ENCODE data around the gene GPC5.
"Not testable (repeated sequence)": the region's sequence is repeated elsewhere in the genome, so short reads cannot be mapped to it uniquely, and the experiment has no call there.

The GPC5 gene

GRCh38 chr13:91398413-91399188 lies at the start of gene GPC5:
TSS of gene GPC5 (plus strand) at chr13:91398621.
- Mint-ChIP-seq H3K27me3 (peaks cover 79% of the 10 kb centered on the region), H3K27ac (no peak within 1 kb of the TSS), H3K36me3 (ENCODE audit: low read depth) (no peaks in the 10 kb centered on the region), H3K9me3 (no peaks in the 10 kb centered on the region), H3K4me1 (ENCODE audit: low read depth) (peaks cover 16% of the 10 kb centered on the region), H3K4me3 (peak within 1 kb of the TSS; percentile 77)

DNA sequence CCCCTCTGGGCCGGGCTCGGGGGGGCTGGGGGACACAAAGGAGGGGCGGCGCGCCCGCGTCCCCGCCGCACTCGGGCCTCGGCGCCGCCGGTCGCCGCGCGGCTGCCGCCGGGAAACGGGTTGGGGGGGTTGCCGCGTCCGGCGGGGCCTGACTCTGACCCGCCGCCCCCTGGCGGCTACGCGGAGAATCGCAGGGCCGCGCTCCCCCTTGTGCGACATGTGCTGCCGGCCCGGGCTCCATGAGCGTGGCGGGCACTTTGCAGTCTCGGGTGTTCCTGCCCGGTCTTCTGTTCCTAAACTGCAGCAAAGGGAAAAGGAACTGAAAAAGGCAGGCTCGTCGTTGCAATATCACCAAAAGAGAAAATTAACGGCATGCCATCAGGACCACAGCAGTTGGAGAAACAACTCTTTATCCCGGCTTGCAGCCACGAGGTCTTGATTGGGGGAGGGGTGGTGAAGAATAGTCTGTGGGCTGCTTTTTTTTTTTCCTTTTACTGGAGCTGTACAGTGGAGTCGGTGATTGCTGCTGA lies 49.5 kb upstream of the GPC5 start:
- no peaks in the 10 kb centered on the region for H3K9me3 Mint-ChIP-seq
- H3K36me3 Mint-ChIP-seq (ENCODE audit: low read depth) = peaks cover 51% of the 10 kb centered on the region
- peaks cover 70% of the 10 kb centered on the region for H3K4me1 Mint-ChIP-seq (ENCODE audit: low read depth)

GRCh38 chr13:91349992-91350911 lies 48.2 kb upstream of the GPC5 start:
- peaks cover 71% of the 10 kb centered on the region for H3K4me1 Mint-ChIP-seq (ENCODE audit: low read depth)
- peak overlapping the region; percentile 99 for H3K4me3 Mint-ChIP-seq
- H3K9me3 Mint-ChIP-seq = no peaks in the 10 kb centered on the region
- peaks cover 64% of the 10 kb centered on the region for H3K36me3 Mint-ChIP-seq (ENCODE audit: low read depth)
- peak overlapping the region; percentile 99 for H3K27ac Mint-ChIP-seq
- H3K27me3 Mint-ChIP-seq = no peaks in the 10 kb centered on the region

More for the DNA sequence above, 49.5 kb upstream of the GPC5 start:
- Mint-ChIP-seq H3K4me3 (peak overlapping the region; percentile 99), H3K27ac (peak overlapping the region; percentile 99), H3K27me3 (no peaks in the 10 kb centered on the region)

- H3K27me3 Mint-ChIP-seq = no peaks in the 10 kb centered on the region
- H3K4me1 Mint-ChIP-seq (ENCODE audit: low read depth) = peaks cover 69% of the 10 kb centered on the region
- no peaks in the 10 kb centered on the region for H3K9me3 Mint-ChIP-seq
- peak overlapping the region; percentile 99 for H3K27ac Mint-ChIP-seq
- peak overlapping the region; percentile 99 for H3K4me3 Mint-ChIP-seq
- H3K36me3 Mint-ChIP-seq (ENCODE audit: low read depth) = peaks cover 73% of the 10 kb centered on the region
Measured at GRCh38 chr13:91351123-91351522, 47.3 kb upstream of the GPC5 start.

- Mint-ChIP-seq H3K27ac (peak overlapping the region; percentile 99), H3K9me3 (no peaks in the 10 kb centered on the region), H3K4me1 (ENCODE audit: low read depth) (peaks cover 71% of the 10 kb centered on the region), H3K27me3 (no peaks in the 10 kb centered on the region), H3K4me3 (peak overlapping the region; percentile 99), H3K36me3 (ENCODE audit: low read depth) (peaks cover 81% of the 10 kb centered on the region)
Measured at GRCh38 chr13:91351980-91352379, 46.4 kb upstream of the GPC5 start.

- peak overlapping the region; percentile 65 for H3K27ac Mint-ChIP-seq
- peak overlapping the region; percentile 99 for H3K4me3 Mint-ChIP-seq
- H3K27me3 Mint-ChIP-seq, H3K9me3 Mint-ChIP-seq: not testable (repeated sequence)
- H3K36me3 Mint-ChIP-seq (ENCODE audit: low read depth) = peaks cover 90% of the 10 kb centered on the region
- peaks cover 69% of the 10 kb centered on the region for H3K4me1 Mint-ChIP-seq (ENCODE audit: low read depth)
Measured at GRCh38 chr13:91352891-91353290, 45.5 kb upstream of the GPC5 start.

DNA sequence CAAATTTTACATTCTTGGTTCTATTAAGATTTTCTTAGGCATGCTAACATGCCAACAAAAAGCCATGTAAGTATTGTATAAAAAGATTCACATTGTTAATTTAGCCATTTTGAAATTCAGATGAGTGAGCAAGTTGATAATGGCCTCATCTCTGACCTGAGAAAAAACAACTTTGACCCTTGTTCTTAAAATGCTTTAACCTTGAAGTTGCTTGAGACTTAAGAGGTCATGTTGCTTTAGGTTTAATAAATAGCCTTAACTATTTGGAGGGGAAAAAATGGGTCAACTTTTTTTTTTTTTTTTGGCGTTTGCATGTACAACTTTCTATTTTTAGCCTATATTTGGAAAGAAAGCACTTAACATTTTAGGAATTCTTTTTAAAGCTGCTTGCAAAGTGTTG lies 44.9 kb upstream of the GPC5 start:
- peak overlapping the region; percentile 35 for H3K4me3 Mint-ChIP-seq
- H3K4me1 Mint-ChIP-seq (ENCODE audit: low read depth) = peaks cover 69% of the 10 kb centered on the region
- H3K36me3 Mint-ChIP-seq (ENCODE audit: low read depth) = peaks cover 93% of the 10 kb centered on the region
- peak overlapping the region; percentile 65 for H3K27ac Mint-ChIP-seq
- no peaks in the 10 kb centered on the region for H3K9me3 Mint-ChIP-seq
- H3K27me3 Mint-ChIP-seq = no peaks in the 10 kb centered on the region

DNA sequence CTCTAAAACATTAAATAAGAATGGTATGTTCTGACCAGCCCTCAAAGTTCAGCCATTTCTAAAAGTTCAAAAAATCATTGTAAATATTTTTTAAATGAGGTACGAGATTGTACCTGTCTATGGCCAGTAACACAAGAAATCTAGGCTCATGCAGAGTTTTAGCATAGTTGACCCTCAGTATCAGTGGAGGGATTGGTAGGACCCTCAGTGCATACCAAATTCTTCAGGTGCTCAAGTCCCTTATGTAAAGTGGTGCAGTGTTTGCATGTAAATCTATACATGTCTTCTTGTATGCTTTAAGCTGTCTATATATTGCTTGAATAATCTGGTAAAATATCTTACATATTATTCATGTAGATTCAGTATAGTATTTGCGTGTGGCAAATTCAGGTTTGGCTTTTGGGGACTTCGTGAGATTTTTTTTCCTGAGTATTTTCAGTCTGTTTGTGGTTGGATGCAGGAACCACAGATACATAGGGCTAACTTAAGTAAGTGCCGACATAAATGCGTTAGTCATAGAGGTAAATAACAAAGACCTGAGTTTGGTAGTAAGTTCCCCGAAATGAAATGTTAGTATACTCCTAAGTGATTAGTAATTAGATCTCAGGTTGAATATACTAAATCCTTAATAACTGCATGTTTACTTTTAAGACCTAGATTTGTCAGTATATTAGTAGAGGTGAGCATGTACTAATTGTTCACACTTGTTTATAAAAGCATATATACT lies 43.2 kb upstream of the GPC5 start:
- H3K36me3 Mint-ChIP-seq (ENCODE audit: low read depth) = peaks cover 79% of the 10 kb centered on the region
- H3K4me1 Mint-ChIP-seq (ENCODE audit: low read depth) = peaks cover 60% of the 10 kb centered on the region
- H3K27ac Mint-ChIP-seq = no peak overlapping the region
- H3K9me3 Mint-ChIP-seq = no peaks in the 10 kb centered on the region
- H3K27me3 Mint-ChIP-seq = no peaks in the 10 kb centered on the region
- H3K4me3 Mint-ChIP-seq = no peak overlapping the region

DNA sequence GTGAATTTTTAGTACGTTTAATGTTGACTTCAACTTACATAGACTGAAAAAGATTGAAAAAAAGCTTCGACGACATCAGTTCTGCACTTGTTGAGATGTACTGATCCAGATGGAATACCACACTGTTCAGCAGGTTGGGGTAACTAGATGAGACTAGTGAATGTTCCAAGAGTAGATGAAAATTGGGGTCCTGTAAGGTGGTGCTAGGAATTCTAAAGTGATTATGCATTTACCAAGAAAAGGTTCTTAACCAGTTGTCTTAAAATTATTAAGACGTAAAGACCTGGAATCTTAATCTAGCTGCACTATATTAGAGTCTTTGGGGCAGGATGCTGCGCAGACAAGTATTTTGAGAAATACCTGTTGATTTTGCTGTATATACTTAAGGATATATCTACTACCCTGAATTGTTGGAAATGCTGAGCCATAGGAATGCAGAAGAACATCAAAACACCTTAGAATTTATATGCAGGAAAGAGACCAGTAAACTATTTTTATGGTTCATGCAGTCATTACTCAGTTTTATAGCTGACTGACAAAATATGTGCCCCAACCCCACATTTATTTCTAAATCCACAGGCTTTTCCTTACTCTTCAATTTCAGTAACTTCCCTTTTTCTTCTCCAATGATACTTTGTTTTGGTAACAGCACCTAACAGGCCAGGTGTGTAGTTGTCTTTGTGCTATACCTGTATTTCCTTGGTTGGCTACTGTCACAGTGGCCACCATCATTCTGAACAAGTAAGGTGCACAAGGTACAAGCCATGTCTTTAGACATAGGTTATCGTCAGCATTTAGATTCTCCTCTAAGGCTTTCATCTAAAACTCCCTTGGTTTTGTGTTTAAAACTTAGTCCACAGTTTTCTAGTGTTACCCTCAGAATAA lies 42.4 kb upstream of the GPC5 start:
- H3K4me3 Mint-ChIP-seq = peak overlapping the region; percentile 23
- H3K9me3 Mint-ChIP-seq = no peaks in the 10 kb centered on the region
- no peaks in the 10 kb centered on the region for H3K27me3 Mint-ChIP-seq
- peaks cover 75% of the 10 kb centered on the region for H3K36me3 Mint-ChIP-seq (ENCODE audit: low read depth)
- peaks cover 52% of the 10 kb centered on the region for H3K4me1 Mint-ChIP-seq (ENCODE audit: low read depth)
- peak overlapping the region; percentile 45 for H3K27ac Mint-ChIP-seq

DNA sequence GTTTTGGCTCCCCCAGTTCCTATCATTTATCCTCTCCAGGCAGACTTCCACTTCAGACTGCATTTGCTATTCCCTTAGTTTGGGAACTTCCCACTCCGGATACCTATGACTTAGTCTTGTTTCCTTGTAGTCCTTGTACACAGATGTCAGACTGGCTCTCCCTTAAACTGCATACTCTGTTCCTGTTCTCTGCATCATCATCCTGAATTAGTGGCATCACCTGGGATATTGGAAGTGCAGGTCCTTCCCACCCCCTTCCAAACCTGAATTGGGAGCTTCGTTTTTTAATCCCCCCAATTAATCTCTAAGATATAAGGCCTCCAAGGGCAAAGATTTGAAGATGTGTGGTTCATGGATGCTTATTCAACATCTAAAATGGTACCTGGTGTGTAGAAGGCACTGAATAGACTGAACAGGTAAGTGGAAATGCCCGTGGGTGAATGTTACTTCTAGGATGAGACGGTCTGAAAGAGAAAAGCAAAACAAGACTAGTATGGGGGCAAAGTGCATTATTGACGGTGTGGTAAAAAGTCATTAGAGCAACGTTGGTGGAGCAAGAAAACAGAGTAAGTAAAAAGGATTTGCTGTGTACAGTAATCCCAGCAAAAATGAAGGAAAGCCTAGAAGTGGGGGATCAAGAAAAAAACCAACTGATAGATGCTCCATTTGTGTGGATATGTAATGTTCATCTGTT lies 41.4 kb upstream of the GPC5 start:
- Mint-ChIP-seq H3K27me3 (no peaks in the 10 kb centered on the region), H3K4me3 (no peak overlapping the region), H3K27ac (peak overlapping the region; percentile 49), H3K36me3 (ENCODE audit: low read depth) (peaks cover 65% of the 10 kb centered on the region), H3K9me3 (no peaks in the 10 kb centered on the region), H3K4me1 (ENCODE audit: low read depth) (peaks cover 42% of the 10 kb centered on the region)

GRCh38 chr13:91357613-91358386 lies 40.6 kb upstream of the GPC5 start:
- Mint-ChIP-seq H3K27ac (peak overlapping the region; percentile 32), H3K27me3 (no peaks in the 10 kb centered on the region), H3K36me3 (ENCODE audit: low read depth) (peaks cover 58% of the 10 kb centered on the region)

GRCh38 chr13:91358387-91358782 lies 40.0 kb upstream of the GPC5 start:
- H3K9me3 Mint-ChIP-seq = no peaks in the 10 kb centered on the region
- peaks cover 52% of the 10 kb centered on the region for H3K36me3 Mint-ChIP-seq (ENCODE audit: low read depth)
- no peak overlapping the region for H3K4me3 Mint-ChIP-seq
- no peak overlapping the region for H3K27ac Mint-ChIP-seq
- H3K4me1 Mint-ChIP-seq (ENCODE audit: low read depth) = peaks cover 30% of the 10 kb centered on the region
- no peaks in the 10 kb centered on the region for H3K27me3 Mint-ChIP-seq

More at GRCh38 chr13:91357613-91358386, 40.6 kb upstream of the GPC5 start:
- H3K4me1 Mint-ChIP-seq (ENCODE audit: low read depth) = peaks cover 35% of the 10 kb centered on the region
- no peaks in the 10 kb centered on the region for H3K9me3 Mint-ChIP-seq
- no peak overlapping the region for H3K4me3 Mint-ChIP-seq

GRCh38 chr13:91359111-91359510 lies 39.3 kb upstream of the GPC5 start:
- Mint-ChIP-seq H3K27ac (no peak overlapping the region), H3K36me3 (ENCODE audit: low read depth) (peaks cover 45% of the 10 kb centered on the region), H3K27me3 (no peaks in the 10 kb centered on the region), H3K4me1 (ENCODE audit: low read depth) (peaks cover 22% of the 10 kb centered on the region), H3K4me3 (no peak overlapping the region), H3K9me3 (no peaks in the 10 kb centered on the region)
